Measurements from ENCODE around the gene CHAC1.

Gene CHAC1

GRCh38 chr15:40934457-40934856, 18.8 kb upstream of the CHAC1 start:
- FAIRE-seq (no peak), DNase-seq (ENCODE audit: insufficient read length, low spot score) (no peak)
- TF ChIP-seq, protein P1, sequence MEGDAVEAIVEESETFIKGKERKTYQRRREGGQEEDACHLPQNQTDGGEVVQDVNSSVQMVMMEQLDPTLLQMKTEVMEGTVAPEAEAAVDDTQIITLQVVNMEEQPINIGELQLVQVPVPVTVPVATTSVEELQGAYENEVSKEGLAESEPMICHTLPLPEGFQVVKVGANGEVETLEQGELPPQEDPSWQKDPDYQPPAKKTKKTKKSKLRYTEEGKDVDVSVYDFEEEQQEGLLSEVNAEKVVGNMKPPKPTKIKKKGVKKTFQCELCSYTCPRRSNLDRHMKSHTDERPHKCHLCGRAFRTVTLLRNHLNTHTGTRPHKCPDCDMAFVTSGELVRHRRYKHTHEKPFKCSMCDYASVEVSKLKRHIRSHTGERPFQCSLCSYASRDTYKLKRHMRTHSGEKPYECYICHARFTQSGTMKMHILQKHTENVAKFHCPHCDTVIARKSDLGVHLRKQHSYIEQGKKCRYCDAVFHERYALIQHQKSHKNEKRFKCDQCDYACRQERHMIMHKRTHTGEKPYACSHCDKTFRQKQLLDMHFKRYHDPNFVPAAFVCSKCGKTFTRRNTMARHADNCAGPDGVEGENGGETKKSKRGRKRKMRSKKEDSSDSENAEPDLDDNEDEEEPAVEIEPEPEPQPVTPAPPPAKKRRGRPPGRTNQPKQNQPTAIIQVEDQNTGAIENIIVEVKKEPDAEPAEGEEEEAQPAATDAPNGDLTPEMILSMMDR (IDR thresholded peaks at IDR 0.05; ENCODE audit: insufficient read depth, missing control alignments), result no peak

DNA sequence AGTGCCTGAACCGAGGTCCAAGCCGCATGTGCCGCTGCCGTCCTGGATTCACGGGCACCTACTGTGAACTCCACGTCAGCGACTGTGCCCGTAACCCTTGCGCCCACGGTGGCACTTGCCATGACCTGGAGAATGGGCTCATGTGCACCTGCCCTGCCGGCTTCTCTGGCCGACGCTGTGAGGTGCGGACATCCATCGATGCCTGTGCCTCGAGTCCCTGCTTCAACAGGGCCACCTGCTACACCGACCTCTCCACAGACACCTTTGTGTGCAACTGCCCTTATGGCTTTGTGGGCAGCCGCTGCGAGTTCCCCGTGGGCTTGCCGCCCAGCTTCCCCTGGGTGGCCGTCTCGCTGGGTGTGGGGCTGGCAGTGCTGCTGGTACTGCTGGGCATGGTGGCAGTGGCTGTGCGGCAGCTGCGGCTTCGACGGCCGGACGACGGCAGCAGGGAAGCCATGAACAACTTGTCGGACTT, 17.0 kb upstream of the CHAC1 start:
- FAIRE-seq, result no peak
- no peak for DNase-seq (ENCODE audit: insufficient read length, low spot score)
- TF ChIP-seq, protein P1 (IDR thresholded peaks at IDR 0.05; ENCODE audit: insufficient read depth, missing control alignments), result no peak

DNA sequence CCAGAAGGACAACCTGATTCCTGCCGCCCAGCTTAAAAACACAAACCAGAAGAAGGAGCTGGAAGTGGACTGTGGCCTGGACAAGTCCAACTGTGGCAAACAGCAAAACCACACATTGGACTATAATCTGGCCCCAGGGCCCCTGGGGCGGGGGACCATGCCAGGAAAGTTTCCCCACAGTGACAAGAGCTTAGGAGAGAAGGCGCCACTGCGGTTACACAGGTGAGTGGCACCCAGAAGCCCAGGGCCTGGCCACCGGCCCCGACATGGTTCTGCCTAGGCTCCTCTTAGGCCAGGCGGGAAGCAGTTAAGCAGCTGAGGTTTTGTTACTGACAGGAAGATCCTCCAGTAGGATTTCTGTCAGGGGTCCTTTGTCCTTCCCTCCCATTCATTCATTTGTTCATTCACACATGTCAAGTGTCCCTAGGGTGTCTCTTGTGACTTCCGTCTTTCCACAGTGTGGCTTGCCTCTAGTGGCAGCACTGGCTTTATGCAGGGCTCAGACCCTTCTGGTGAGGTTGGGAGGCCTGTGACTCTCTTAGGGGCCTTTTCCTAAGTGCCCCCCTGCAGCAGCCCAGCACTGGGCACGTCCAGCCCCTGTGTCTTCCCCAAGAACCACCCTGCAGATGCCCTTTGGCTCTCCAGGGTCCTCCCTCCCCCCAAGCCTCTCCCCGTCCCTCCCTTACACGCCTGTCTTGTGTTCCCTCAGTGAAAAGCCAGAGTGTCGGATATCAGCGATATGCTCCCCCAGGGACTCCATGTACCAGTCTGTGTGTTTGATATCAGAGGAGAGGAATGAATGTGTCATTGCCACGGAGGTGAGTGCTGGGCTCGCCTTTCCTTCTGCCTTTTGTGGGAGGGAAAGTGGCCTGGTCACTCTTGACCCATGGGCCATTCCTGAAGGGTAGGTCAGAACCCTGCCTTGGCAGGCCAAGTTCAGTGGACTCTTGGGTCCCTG, 16.3 kb upstream of the CHAC1 start:
- no peak for DNase-seq (ENCODE audit: insufficient read length, low spot score)
- no peak for FAIRE-seq

GRCh38 chr15:40937762-40938535, 15.3 kb upstream of the CHAC1 start:
- FAIRE-seq (no peak), DNase-seq (ENCODE audit: insufficient read length, low spot score) (no peak)
- TF ChIP-seq, protein P1 (IDR thresholded peaks at IDR 0.05; ENCODE audit: insufficient read depth, missing control alignments), result peak; percentile 33

More for the DNA sequence above, 16.3 kb upstream of the CHAC1 start:
- TF ChIP-seq, protein P1 (IDR thresholded peaks at IDR 0.05; ENCODE audit: insufficient read depth, missing control alignments), result no peak

- FAIRE-seq (no peak), DNase-seq (ENCODE audit: insufficient read length, low spot score) (no peak)
- TF ChIP-seq, protein P1 (IDR thresholded peaks at IDR 0.05; ENCODE audit: insufficient read depth, missing control alignments), result no peak
These were observed 14.8 kb upstream of the CHAC1 start for GRCh38 chr15:40938536-40938870.

GRCh38 chr15:40940296-40940801, 12.9 kb upstream of the CHAC1 start:
- TF ChIP-seq, protein P1 (IDR thresholded peaks at IDR 0.05; ENCODE audit: insufficient read depth, missing control alignments), result no peak
- no peak for DNase-seq (ENCODE audit: insufficient read length, low spot score)
- FAIRE-seq, result no peak

All from D721Med (cell line).